Forelimb muscle (tissue), 1 donor: ENCODE results near the gene SEC23A. TPM values are rescaled to one million over a fixed set of nuclear protein-coding genes. Genes with fewer than 3 reads are reported as not detected.
"Not testable (repeated sequence)": the region's sequence is repeated elsewhere in the genome, so short reads cannot be mapped to it uniquely, and the experiment has no call there.

ENCODE experiments used
- DNase-seq: peaks from one replicate; pipeline ENCODE4 v3.0.0-alpha.2; 2013; ENCODE audit warnings: low read depth
- polyA plus RNA-seq: library from polyadenylated mRNA; unstranded; fragments of 120-200 nt; gene quantifications from one replicate; pipeline ENCODE4 v1.2.1, GENCODE V29; 2013; ENCODE audit not compliant: insufficient read length

Gene SEC23A
- 81.8 TPM for polyA plus RNA-seq

GRCh38 chr14:39102969-39103957, at the start of gene SEC23A:
Gene SEC23A (minus strand): TSS chr14:39103235. CDS start chr14:39096118, 7,117 bp downstream.
- DNase-seq = no peak

GRCh38 chr14:39145266-39145966, 42.4 kb upstream of the SEC23A start:
- DNase-seq = no peak

- DNase-seq = not testable (repeated sequence)
Observed at GRCh38 chr14:39143226-39143625, 40.2 kb upstream of the SEC23A start.

- not testable (repeated sequence) for DNase-seq
Observed at GRCh38 chr14:39141623-39142022, 38.6 kb upstream of the SEC23A start.

GRCh38 chr14:39140170-39140569, 37.1 kb upstream of the SEC23A start:
- no peak for DNase-seq

- no peak for DNase-seq
Observed at GRCh38 chr14:39138440-39138839, 35.4 kb upstream of the SEC23A start.

- DNase-seq = not testable (repeated sequence)
Observed at GRCh38 chr14:39137835-39138234, 34.8 kb upstream of the SEC23A start.

GRCh38 chr14:39122330-39123138, 19.5 kb upstream of the SEC23A start:
- DNase-seq = no peak

GRCh38 chr14:39114073-39114838, 11.2 kb upstream of the SEC23A start, which contains the start of gene GEMIN2:
Gene GEMIN2 (plus strand): TSS chr14:39114323. CDS start chr14:39114339, 16 bp downstream.
- peak; percentile 89 for DNase-seq

- DNase-seq = no peak
Observed at GRCh38 chr14:39113685-39114072, 10.6 kb upstream of the SEC23A start.

GRCh38 chr14:39109893-39110715, 7.1 kb upstream of the SEC23A start:
- DNase-seq = no peak

GRCh38 chr14:39108791-39109190, 5.8 kb upstream of the SEC23A start:
- DNase-seq = no peak

GRCh38 chr14:39107591-39107996, 4.6 kb upstream of the SEC23A start:
- no peak for DNase-seq

GRCh38 chr14:39104078-39104801, 1.2 kb upstream of the SEC23A start:
- DNase-seq = not testable (repeated sequence)

GRCh38 chr14:39102265-39102968, 618 bp downstream of the SEC23A start:
- DNase-seq = no peak

GRCh38 chr14:39099748-39100147, 3.3 kb downstream of the SEC23A start:
- no peak for DNase-seq

GRCh38 chr14:39099215-39099614, 3.8 kb downstream of the SEC23A start:
- DNase-seq = not testable (repeated sequence)

- DNase-seq = no peak
Observed at GRCh38 chr14:39097159-39097558, 5.9 kb downstream of the SEC23A start.

GRCh38 chr14:39094515-39094914, 8.5 kb downstream of the SEC23A start:
- DNase-seq = no peak
